GM18858 (cell line): ENCODE results near the gene GAST.

ENCODE experiments used
- ATAC-seq: cut with Tn5 transposase; IDR thresholded peaks from one replicate; pipeline ENCODE4 v1.9.1; 2021; ENCODE audit not compliant: unreplicated experiment

The GAST gene

DNA sequence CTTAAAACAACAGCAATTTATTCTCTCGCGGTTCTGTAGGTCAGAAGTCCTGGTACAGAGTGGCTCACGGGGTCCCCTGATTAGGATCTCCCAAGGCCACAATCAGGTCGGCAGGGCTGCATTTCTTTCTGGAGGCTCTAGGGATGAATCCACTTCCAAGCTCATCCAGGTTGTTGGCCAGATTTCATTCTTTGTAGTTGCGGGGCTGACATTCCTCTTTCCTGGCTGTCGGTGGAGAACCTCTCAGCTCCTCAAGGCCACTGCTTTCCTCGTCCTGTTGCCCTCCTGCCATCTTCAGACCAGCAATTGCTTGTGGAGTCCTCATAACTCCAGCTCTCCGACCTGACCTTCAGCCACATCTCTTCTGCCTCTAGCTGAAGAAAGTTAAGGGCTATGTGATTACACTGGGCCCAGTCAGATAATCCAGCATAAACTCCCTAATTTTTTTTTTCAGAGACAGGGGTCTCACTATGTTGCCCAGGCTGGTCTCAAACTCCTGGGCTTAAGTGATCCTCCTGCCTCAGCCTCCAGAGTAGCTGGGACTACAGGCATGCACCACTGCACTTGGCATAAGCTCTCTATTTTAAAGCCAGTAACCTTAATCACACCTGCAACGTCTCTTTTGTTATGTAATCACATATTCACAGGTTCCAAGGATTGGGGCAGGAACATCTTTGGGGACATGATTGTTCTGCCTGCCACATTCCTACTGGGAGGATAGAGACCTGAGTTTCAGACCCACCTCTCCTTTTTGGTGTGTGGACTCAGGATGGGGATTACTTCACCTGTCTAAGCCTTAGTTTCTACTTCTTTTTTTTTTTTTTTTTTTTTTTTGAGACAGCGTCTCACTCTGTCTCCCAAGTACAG lies 4.1 kb upstream of the GAST start:
- no peak for ATAC-seq

- ATAC-seq = no peak
Observed at GRCh38 chr17:41710472-41711090, 1.6 kb upstream of the GAST start.

DNA sequence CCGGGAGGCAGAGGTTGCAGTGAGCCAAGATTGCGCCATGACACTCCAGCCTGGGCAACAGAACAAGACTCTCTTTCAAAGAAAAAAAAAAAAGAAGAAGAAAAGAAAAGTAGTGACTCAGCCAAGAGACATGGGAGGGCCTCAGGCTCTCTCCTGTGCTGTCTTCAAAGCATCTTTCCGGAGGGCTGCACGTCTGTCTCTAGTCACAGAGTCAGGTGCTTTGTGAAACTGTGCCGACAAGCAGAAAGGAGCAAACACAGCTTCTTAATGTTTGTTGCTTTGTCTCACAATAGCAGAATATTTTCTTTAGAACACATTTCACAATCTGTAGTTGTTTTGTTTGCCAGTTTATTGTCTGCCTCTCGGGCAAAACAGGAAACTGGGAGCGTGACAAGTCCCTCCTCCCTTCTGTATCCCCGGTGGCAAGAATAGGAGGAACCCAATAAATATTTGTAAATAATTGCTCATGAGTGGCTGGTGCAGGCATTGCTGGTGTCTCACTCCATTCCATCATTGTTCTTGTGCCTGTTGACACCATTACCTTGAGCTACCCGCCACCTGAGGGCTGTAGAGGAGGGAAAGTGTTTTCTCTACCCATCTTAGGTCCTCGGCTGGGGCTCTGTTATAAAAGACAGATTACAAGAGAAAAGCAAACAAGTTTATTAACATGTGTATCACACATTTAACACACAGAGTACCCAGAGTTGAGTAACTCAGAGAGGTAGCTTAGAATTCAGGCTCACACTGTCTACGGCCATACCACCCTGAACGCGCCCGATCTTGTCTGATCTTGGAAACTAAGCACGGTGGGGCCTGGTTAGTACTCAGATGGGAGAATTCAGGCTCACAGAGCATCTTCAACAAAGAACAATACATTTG lies 5.5 kb downstream of the GAST start:
- ATAC-seq = no peak

- ATAC-seq = no peak
Observed at GRCh38 chr17:41718287-41718645, 6.1 kb downstream of the GAST start.

DNA sequence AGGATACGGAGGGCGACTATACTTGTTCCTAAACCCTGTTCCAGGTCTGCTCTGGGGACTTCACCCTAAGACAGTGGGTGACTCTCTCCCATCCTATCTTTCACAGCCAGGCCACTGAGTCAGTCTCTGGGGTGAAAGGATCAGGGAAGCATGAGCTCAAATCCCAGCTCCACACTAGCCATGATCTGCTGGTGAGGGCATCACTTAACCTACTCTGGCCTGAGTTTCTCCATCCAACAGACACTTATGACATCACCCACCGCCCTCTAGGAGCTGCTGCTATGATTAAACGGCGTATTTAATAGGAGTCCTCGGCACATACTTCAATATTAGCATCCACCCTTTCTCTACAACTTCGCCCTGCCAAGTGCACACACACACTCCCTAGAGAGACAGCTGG lies 10.1 kb downstream of the GAST start:
- no peak for ATAC-seq

DNA sequence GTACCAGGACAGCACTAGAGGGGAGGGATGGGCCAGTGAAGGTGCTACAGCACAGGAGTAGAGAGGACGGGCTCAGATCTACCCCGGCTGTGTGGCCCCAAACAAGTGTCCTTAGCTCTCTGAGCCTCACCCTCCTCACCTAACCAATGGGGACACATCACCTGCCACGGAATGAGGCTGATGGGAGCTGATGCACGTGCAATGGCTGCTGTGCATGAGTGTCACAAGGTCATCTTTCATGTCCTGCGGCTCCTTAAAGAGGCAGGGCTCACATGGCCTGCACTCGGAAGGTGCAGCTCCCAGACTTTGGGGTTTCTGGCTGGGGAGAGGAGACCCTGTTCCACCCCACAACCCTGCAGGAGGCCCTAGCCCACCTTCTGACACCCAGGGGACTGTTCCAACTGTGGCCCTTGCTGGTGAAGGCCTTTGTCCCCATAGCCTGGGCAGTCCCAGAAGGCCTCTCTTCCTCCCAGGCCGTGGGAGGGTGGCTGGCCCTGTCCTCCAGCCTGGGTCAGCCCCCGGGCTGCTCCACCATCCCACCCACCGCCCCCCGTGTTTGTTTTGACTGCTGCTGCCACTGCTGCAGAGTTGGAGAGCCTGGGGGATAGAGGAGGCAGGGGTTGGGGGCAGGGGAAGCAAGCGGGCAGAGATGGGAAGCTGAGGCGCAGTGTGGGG lies 11.8 kb downstream of the GAST start:
- no peak for ATAC-seq

GRCh38 chr17:41724476-41725050 lies 12.4 kb downstream of the GAST start:
- no peak for ATAC-seq

- ATAC-seq = no peak
Observed at GRCh38 chr17:41725134-41725533, 13.0 kb downstream of the GAST start.

- no peak for ATAC-seq
Observed at GRCh38 chr17:41728056-41728455, 15.9 kb downstream of the GAST start.

- no peak for ATAC-seq
Observed at GRCh38 chr17:41730479-41730878, 18.3 kb downstream of the GAST start.

DNA sequence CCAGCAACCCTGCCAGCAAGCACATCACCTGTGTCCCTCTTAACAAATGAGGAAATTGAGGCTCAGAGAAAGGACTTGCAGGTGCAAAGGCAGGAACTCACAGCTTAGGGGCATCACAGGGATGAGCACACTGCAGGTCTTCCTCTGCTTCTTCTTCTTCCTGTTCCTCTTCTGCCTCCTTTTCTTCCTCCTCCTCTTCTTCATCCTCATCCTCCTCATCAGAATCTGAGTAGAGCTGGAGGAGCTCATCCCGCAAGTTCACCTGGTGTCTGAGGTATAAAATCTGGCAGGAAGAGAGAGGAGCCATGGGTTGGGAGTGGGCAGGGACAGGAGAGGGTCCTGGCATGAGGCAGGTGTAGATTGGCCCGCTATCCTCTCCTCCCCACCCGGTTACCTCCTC lies 19.7 kb downstream of the GAST start:
- no peak for ATAC-seq

- ATAC-seq = no peak
Observed at GRCh38 chr17:41733348-41734138, 21.4 kb downstream of the GAST start.

DNA sequence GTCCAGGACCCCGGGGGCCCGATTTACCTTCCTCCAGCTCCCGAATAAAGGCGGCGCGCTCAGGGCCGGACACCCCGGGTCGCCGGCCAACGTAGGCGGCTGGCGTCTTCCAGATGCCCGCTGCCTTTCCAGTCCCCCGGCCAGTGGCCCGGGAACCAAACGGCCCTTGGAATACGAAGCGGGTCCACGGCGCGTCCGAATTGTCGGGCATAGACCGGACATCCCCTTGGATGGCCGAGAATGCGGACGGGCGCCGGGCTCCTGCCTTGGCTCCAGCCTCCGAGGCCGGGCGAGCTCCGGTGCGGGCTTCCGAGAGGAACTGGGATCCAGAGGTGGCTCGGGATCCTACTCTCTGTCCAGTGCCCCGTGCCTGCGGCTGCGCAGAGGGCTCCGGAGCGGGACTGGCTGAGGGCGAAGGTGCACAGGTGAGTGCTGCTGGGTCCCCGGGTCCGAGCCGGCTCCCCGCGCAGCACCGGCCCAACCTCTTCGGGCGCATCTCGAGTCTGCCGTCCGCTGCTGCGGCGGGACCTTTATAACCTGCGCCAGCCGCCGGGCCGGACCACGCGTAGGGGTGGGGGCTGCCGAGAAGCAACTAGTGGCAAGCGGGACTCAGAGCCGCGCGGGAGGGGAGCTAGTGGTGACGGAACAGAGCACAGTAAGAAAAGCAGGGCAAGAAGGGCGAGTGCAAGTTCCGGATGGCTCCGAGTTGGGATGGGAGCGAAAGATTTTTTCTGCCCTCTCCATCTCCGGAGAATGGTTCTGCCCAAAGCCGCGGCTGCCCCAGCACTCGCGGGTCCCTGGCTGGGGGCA lies 22.2 kb downstream of the GAST start, which contains the start of gene HAP1:
TSS of gene HAP1 (minus strand) at position 505 of the 810 bp plus-strand sequence. CDS start at position 496, 9 bp downstream.
- no peak for ATAC-seq

- no peak for ATAC-seq
Observed at GRCh38 chr17:41734949-41735313, 22.8 kb downstream of the GAST start.

GRCh38 chr17:41735744-41736143 lies 23.6 kb downstream of the GAST start:
- ATAC-seq = no peak

DNA sequence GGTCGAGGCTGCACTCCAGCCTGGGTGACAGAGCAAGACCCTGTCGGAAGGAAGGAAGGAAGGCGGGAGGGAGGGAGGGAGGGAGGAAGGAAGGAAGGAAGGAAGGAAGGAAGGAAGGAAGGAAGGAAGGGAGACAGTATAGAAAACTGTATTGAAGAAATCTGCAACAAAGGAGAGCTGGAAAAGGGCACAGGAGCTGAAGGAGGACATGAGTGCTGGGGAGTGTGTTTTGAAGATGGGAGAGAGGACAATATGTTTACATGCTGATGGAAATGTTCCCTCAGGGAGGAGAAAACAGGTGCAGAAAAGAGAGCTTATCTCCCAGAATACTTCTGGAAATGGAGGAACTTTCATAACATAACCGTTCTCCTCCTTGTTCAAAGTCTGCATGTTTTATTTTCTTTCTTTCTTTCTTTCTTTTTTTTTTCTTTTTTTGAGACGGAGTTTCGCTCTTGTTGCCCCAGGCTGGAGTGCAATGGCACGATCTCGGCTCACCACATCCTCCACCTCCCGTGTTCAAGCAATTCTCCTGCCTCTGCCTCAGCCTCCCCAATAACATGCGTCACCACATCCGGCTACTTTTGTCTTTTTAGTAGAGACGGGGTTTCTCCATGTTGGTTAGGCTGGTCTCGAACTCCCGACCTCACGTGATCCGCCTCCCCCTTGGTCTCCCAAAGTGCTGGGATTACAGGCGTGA lies 25.0 kb downstream of the GAST start:
- ATAC-seq = no peak

- ATAC-seq = no peak
Observed at GRCh38 chr17:41737680-41738023, 25.5 kb downstream of the GAST start.

GRCh38 chr17:41738077-41738800 lies 26.1 kb downstream of the GAST start:
- no peak for ATAC-seq
